Endodermal cell (in vitro differentiated cells): Measurements from ENCODE around the gene VPS72. TPM values are rescaled to one million over a fixed set of nuclear protein-coding genes. Genes with fewer than 3 reads are reported as not detected.

Experiments used
- DNase-seq: peaks from one replicate; pipeline ENCODE4 v3.0.0-alpha.2; 2017
- H3K27ac ChIP-seq: 2 replicates; pipeline ENCODE4 v1.5.1; 2013; ENCODE audit warnings: mild to moderate bottlenecking, low read depth, low read length, moderate library complexity
- H3K27me3 ChIP-seq: 2 replicates; pipeline ENCODE4 v1.6.1; 2013; ENCODE audit warnings: mild to moderate bottlenecking, low read length, moderate library complexity; ENCODE audit not compliant: insufficient read depth, control insufficient read depth, poor library complexity, severe bottlenecking
- H3K36me3 ChIP-seq: 2 replicates; pipeline ENCODE4 v1.7.0; 2013; ENCODE audit warnings: mild to moderate bottlenecking, low read length, moderate library complexity; ENCODE audit not compliant: control insufficient read depth, insufficient read depth
- H3K4me1 ChIP-seq: one replicate; pipeline ENCODE4 v1.7.0; 2013; ENCODE audit warnings: low read length; ENCODE audit not compliant: control insufficient read depth, insufficient read depth
- H3K4me3 ChIP-seq: 2 replicates; pipeline ENCODE4 v1.5.1; 2013; ENCODE audit warnings: mild to moderate bottlenecking, low read length, moderate library complexity
- H3K9ac ChIP-seq: 2 replicates; pipeline ENCODE4 v1.6.1; 2013; ENCODE audit warnings: mild to moderate bottlenecking, low read length, moderate library complexity; ENCODE audit not compliant: poor library complexity, severe bottlenecking; ENCODE audit errors: extremely low read depth
- H3K9me3 ChIP-seq: 2 replicates; pipeline ENCODE4 v1.6.1; 2013; ENCODE audit warnings: mild to moderate bottlenecking, low read length, moderate library complexity; ENCODE audit not compliant: control insufficient read depth
- H3K27ac Mint-ChIP-seq: 2 replicates; pipeline ENCODE4 v1.8.0; 2020; ENCODE audit warnings: mixed read lengths
- H3K27me3 Mint-ChIP-seq: 2 replicates; pipeline ENCODE4 v1.8.0; 2021; ENCODE audit warnings: mild to moderate bottlenecking, mixed read lengths; ENCODE audit not compliant: insufficient read depth
- H3K36me3 Mint-ChIP-seq: 2 replicates; pipeline ENCODE4 v1.8.0; 2020; ENCODE audit warnings: low read depth, mixed read lengths
- H3K4me1 Mint-ChIP-seq: 2 replicates; pipeline ENCODE4 v1.8.0; 2020; ENCODE audit warnings: mixed read lengths
- H3K4me3 Mint-ChIP-seq: 2 replicates; pipeline ENCODE4 v1.8.0; 2020; ENCODE audit warnings: mild to moderate bottlenecking, moderate library complexity, mixed read lengths
- H3K9me3 Mint-ChIP-seq: 2 replicates; pipeline ENCODE4 v1.8.0; 2020; ENCODE audit warnings: mild to moderate bottlenecking, mixed read lengths
- WGBS, 2 experiments: methylation state at CpG; one replicate each; pipeline versions ENCODE4 v1.1.5 to v1.1.7; 2013; ENCODE audit warnings: missing lambda C conversion rate in 2 of 2, mixed read lengths in 1 of 2; ENCODE audit not compliant: insufficient coverage in 1 of 2, insufficient read length in 1 of 2; 5-methylcytosine and 5-hydroxymethylcytosine counted together
- total RNA-seq, 2 donors: library from RNA; stranded (reverse); fragmentation: NEBNext Ultra II Directional in 1 of 2; extraction: Animal tissue kit (Norgen Biotek cat#: 25700) in 1 of 2; gene quantifications; 2 replicates in 1 of 2; 3 replicates in 1 of 2; pipeline ENCODE4 v1.2.1, GENCODE V29; 2021
- TF ChIP-seq, protein P1 (sequence below): fragments of 200-600 bp; sonication (generic); conservative IDR thresholded peaks from 2 replicates; pipeline ENCODE4 v1.5.0; 2021; ENCODE audit warnings: antibody characterized with exemption, mild to moderate bottlenecking

Gene VPS72
- total RNA-seq, 2 donors from 2014 or later, result 79.4 to 103 TPM

DNA sequence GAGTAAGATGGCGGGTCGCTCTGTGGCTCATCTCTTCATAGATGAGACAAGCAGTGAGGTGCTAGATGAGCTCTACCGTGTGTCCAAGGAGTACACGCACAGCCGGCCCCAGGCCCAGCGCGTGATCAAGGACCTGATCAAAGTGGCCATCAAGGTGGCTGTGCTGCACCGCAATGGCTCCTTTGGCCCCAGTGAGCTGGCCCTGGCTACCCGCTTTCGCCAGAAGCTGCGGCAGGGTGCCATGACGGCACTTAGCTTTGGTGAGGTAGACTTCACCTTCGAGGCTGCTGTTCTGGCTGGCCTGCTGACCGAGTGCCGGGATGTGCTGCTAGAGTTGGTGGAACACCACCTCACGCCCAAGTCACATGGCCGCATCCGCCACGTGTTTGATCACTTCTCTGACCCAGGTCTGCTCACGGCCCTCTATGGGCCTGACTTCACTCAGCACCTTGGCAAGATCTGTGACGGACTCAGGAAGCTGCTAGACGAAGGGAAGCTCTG, 31.2 kb downstream of the VPS72 start:
- no peaks in the 10 kb centered on the region for H3K27me3 Mint-ChIP-seq
- Histone ChIP-seq H3K36me3 (peaks cover 45% of the 10 kb centered on the region), H3K9ac (no peak overlapping the region), H3K27ac (no peak overlapping the region), H3K4me3 (no peak overlapping the region), H3K4me1 (no peaks in the 10 kb centered on the region), H3K9me3 (no peaks in the 10 kb centered on the region), H3K27me3 (no peaks in the 10 kb centered on the region)
- peaks cover 2% of the 10 kb centered on the region for H3K4me1 Mint-ChIP-seq
- H3K36me3 Mint-ChIP-seq, result peaks cover 32% of the 10 kb centered on the region
- TF ChIP-seq, protein P1, sequence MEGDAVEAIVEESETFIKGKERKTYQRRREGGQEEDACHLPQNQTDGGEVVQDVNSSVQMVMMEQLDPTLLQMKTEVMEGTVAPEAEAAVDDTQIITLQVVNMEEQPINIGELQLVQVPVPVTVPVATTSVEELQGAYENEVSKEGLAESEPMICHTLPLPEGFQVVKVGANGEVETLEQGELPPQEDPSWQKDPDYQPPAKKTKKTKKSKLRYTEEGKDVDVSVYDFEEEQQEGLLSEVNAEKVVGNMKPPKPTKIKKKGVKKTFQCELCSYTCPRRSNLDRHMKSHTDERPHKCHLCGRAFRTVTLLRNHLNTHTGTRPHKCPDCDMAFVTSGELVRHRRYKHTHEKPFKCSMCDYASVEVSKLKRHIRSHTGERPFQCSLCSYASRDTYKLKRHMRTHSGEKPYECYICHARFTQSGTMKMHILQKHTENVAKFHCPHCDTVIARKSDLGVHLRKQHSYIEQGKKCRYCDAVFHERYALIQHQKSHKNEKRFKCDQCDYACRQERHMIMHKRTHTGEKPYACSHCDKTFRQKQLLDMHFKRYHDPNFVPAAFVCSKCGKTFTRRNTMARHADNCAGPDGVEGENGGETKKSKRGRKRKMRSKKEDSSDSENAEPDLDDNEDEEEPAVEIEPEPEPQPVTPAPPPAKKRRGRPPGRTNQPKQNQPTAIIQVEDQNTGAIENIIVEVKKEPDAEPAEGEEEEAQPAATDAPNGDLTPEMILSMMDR, result peak; percentile 32
- H3K4me3 Mint-ChIP-seq, result no peak overlapping the region
- DNase-seq, result peak; percentile 57
- no peaks in the 10 kb centered on the region for H3K9me3 Mint-ChIP-seq
- 94 to 96% methylated on average over 22 of the region's 22 CpGs for WGBS, 2 experiments
- H3K27ac Mint-ChIP-seq, result peak overlapping the region; percentile 87

DNA sequence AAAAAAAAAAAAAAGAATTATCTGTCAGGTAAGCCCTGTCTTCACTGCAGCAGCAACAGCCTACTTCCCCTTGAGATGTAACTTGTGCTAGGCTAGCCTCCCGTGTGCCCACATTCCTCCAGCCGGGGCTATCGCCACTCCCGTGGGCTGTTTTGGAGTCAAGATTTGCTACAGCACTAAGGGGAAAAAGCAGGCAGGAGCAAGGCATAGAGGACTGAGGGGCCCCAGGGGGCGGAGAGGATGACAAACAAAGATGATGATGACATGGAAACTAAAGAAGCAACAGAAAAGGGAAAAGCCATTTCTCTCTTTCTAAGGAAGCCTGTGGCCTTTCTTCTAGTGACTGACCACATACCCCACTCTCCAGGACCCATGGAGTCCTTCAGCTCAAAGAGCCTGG, 31.7 kb downstream of the VPS72 start:
- no peak overlapping the region for H3K4me3 ChIP-seq
- H3K9me3 ChIP-seq, result no peaks in the 10 kb centered on the region
- H3K9me3 Mint-ChIP-seq, result no peaks in the 10 kb centered on the region
- H3K9ac ChIP-seq, result no peak overlapping the region
- peaks cover 2% of the 10 kb centered on the region for H3K4me1 Mint-ChIP-seq
- H3K36me3 Mint-ChIP-seq, result peaks cover 32% of the 10 kb centered on the region
- H3K4me3 Mint-ChIP-seq, result no peak overlapping the region
- no peak overlapping the region for H3K27ac ChIP-seq
- TF ChIP-seq, protein P1, result no peak
- no peak for DNase-seq
- H3K36me3 ChIP-seq, result peaks cover 45% of the 10 kb centered on the region
- no peaks in the 10 kb centered on the region for H3K27me3 ChIP-seq
- H3K27ac Mint-ChIP-seq, result peak overlapping the region; percentile 52
- WGBS, 2 experiments, result 95 to 100% methylated on average over 1 to 5 of the region's 5 CpGs
- no peaks in the 10 kb centered on the region for H3K4me1 ChIP-seq
- H3K27me3 Mint-ChIP-seq, result no peaks in the 10 kb centered on the region

DNA sequence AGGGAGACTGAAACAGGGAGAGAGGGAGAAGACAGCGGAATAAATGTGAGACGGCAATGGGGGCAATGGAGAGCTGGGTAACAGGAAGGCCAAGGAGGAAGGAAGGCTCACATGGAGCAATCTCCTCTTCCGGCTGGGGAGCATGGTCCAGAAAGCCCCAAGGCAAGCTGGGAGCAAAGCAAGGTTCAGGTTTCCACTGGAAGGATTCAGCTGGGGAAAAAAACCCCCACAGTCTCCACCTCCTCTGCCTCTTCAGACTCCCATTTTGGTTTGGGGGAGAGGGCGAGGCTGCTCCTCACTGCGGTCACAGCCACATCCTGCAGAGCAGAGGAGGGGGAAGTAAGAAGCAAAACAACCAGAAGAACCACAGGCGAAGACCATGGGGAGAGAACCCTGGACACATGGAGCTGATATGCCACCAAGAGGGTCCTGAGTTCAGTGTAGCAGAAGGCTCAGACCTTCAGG, 32.9 kb downstream of the VPS72 start:
- Mint-ChIP-seq H3K27me3 (no peaks in the 10 kb centered on the region), H3K9me3 (no peaks in the 10 kb centered on the region), H3K27ac (no peak overlapping the region), H3K36me3 (peaks cover 32% of the 10 kb centered on the region), H3K4me1 (peaks cover 2% of the 10 kb centered on the region), H3K4me3 (no peak overlapping the region)
- no peak overlapping the region for H3K4me3 ChIP-seq
- H3K36me3 ChIP-seq, result peaks cover 45% of the 10 kb centered on the region
- no peaks in the 10 kb centered on the region for H3K27me3 ChIP-seq
- TF ChIP-seq, protein P1, result no peak
- H3K4me1 ChIP-seq, result no peaks in the 10 kb centered on the region
- no peaks in the 10 kb centered on the region for H3K9me3 ChIP-seq
- H3K27ac ChIP-seq, result no peak overlapping the region
- no peak for DNase-seq
- 90 to 92% methylated on average over 6 of the region's 6 CpGs for WGBS, 2 experiments
- no peak overlapping the region for H3K9ac ChIP-seq
